ENCODE data around the gene SARDH. TPM values are rescaled to one million over a fixed set of nuclear protein-coding genes. Genes with fewer than 3 reads are reported as not detected.

SARDH gene
- total and polyA plus RNA-seq, 2 of the 13 experiments (the other 11 are each of a cell fraction or from before 2014, with no cell fraction given) = 11.6 to 34.9 TPM

GRCh38 chr9:133769511-133770075, 31.4 kb upstream of the SARDH start (continued):
- no peak for TF ChIP-seq ZNF597 (CRISPR knock-in tag; IDR thresholded peaks at IDR 0.05)

- ChIA-PET CTCF (ENCODE audit: low intra/inter-chr PET ratio, low total read pairs) (interaction anchor here (1.1 to 2.1 kb wide), 4 partner anchors 25 to 236 kb away, joined by 4 to 16 read pairs (median 8); no protein-coding TSS in a partner anchor), POLR2A (interaction anchor here (0.9 to 3.9 kb wide), 12 partner anchors 9 to 226 kb away, joined by 3 to 54 read pairs (median 4); partner anchors contain the start of gene SARDH)
- H3K27me3 ChIP-seq (ENCODE audit: control insufficient read depth in 1 of 2, insufficient read depth in 2 of 2, low read length in 2 of 2) = no peaks in the 10 kb centered on the region
- in situ Hi-C loops (cut with HindIII; ENCODE audit: extremely low pct_ligation_motif_present, low pct_unique_long_range_greater_than_20kb) = no loop called here
- H3K9me3 ChIP-seq (ENCODE audit: low read length) = no peaks in the 10 kb centered on the region
- intact Hi-C loops (cut with micrococcal nuclease; ENCODE audit: unreplicated experiment) = loop anchor here (1.0 to 2.0 kb wide), 2 partner anchors 30 to 43 kb away; partner anchors contain the start of gene SARDH
- FAIRE-seq (peak; percentile 98), ATAC-seq (peak; percentile 84), DNase-seq (ENCODE audit: low spot score) (peak; percentile 83)
- H3K4me1 ChIP-seq (ENCODE audit: insufficient read depth, low read length) = peaks cover 17% of the 10 kb centered on the region
- peaks cover 11 to 56% of the 10 kb centered on the region in 2 experiments for H3K36me3 ChIP-seq (replicated peaks in 1 of 2; ENCODE audit: control insufficient read depth in 1 of 2, insufficient read depth in 2 of 2, low read length in 2 of 2)
- no peak overlapping the region for H2AFZ ChIP-seq (ENCODE audit: low read length)
- H4K20me1 ChIP-seq (ENCODE audit: insufficient read depth, low read length) = no peaks in the 10 kb centered on the region
- BruUV-seq (replicated peaks) = no TSS peak
- no peaks in the 10 kb centered on the region for H3K79me2 ChIP-seq (ENCODE audit: insufficient read depth, low read length)
- no peak overlapping the region for H3K4me3 ChIP-seq (replicated peaks in 1 of 3; ENCODE audit: insufficient read depth in 1 of 3, low read depth in 2 of 3, low read length in 3 of 3)
- peak overlapping the region; percentile 36 for H3K27ac ChIP-seq (ENCODE audit: extremely low read length, insufficient read depth, low read length)
- WGBS (ENCODE audit: low lambda C conversion rate) = 75% methylated on average over 9 of the region's 15 CpGs
- H3K9ac ChIP-seq (ENCODE audit: insufficient read depth, low read depth, low read length) = no peak overlapping the region
- no peak overlapping the region for H3K4me2 ChIP-seq (ENCODE audit: low read depth, low read length)
- TF ChIP-seq HOXD1 (CRISPR knock-in tag; IDR thresholded peaks at IDR 0.05) (peak; percentile 53; the same call in 1 of the 2 replicates), TAF1 (CRISPR knock-in tag; IDR thresholded peaks at IDR 0.05) (no peak), KLF6 (CRISPR knock-in tag; IDR thresholded peaks at IDR 0.05) (0 out of 2 replicates have a peak, but pooled peaks have one; percentile 36), SOX13 (IDR thresholded peaks at IDR 0.05) (no peak), SOX13 (CRISPR knock-in tag; conservative IDR thresholded peaks at IDR 0.05 in 1 of 2, IDR thresholded peaks at IDR 0.05 in 1 of 2) (peak in 1 of 2 experiments; percentile 78; a peak in 2 of 4 replicates), MEIS2 (CRISPR knock-in tag; IDR thresholded peaks at IDR 0.05) (peak; percentile 96), PRPF4 (IDR thresholded peaks at IDR 0.05; ENCODE audit: low read depth, low read length, poor library complexity, severe bottlenecking) (no peak), TRAFD1 (CRISPR knock-in tag; IDR thresholded peaks at IDR 0.05; ENCODE audit: borderline replicate concordance) (no peak), YEATS2 (CRISPR knock-in tag; IDR thresholded peaks at IDR 0.05; ENCODE audit: borderline replicate concordance) (no peak), TFAP4 (IDR thresholded peaks at IDR 0.05; ENCODE audit: borderline replicate concordance, low read depth) (peak; percentile 94; the same call in 1 of the 2 replicates), KLF15 (CRISPR knock-in tag; IDR thresholded peaks at IDR 0.05; ENCODE audit: borderline replicate concordance) (no peak), GLI4 (CRISPR knock-in tag; IDR thresholded peaks at IDR 0.05; ENCODE audit: borderline replicate concordance) (no peak), ZNF3 (CRISPR knock-in tag; IDR thresholded peaks at IDR 0.05) (no peak), ZNF615 (CRISPR knock-in tag; IDR thresholded peaks at IDR 0.05; ENCODE audit: borderline replicate concordance) (no peak), ZBTB37 (CRISPR knock-in tag; IDR thresholded peaks at IDR 0.05) (no peak), HIVEP1 (CRISPR knock-in tag; IDR thresholded peaks at IDR 0.05) (no peak)
Measured at GRCh38 chr9:133768859-133769510, 30.8 kb upstream of the SARDH start.
